Neural progenitor cell (in vitro differentiated cells): Measurements from ENCODE around the gene MTMR10. TPM values are rescaled to one million over a fixed set of nuclear protein-coding genes. Genes with fewer than 3 reads are reported as not detected.

Experiments used
- DNase-seq: peaks from one replicate; pipeline ENCODE4 v3.0.0-alpha.2; 2016; ENCODE audit warnings: low spot score
- H2AFZ ChIP-seq: fragments of 200-600 bp; sonication (generic); replicated peaks from 2 replicates; pipeline ENCODE4 v1.6.1; 2016; ENCODE audit warnings: antibody characterized with exemption
- H3F3A ChIP-seq: fragments of 200-600 bp; sonication (generic); 2 replicates; pipeline ENCODE4 v1.6.1; 2016; ENCODE audit warnings: antibody characterized with exemption, low read depth
- H3K27ac ChIP-seq: fragments of 200-600 bp; sonication (generic); 2 replicates; pipeline ENCODE4 v1.5.1; 2016; ENCODE audit warnings: mild to moderate bottlenecking
- H3K27me3 ChIP-seq: fragments of 200-600 bp; sonication (generic); 2 replicates; pipeline ENCODE4 v1.6.1; 2016; ENCODE audit warnings: mild to moderate bottlenecking, moderate library complexity
- H3K36me3 ChIP-seq: fragments of 200-600 bp; sonication (generic); 2 replicates; pipeline ENCODE4 v1.5.1; 2016
- H3K4me1 ChIP-seq: fragments of 200-600 bp; sonication (generic); 2 replicates; pipeline ENCODE4 v1.6.1; 2016; ENCODE audit warnings: mixed run types
- H3K4me2 ChIP-seq: fragments of 200-600 bp; sonication (generic); 2 replicates; pipeline ENCODE4 v1.6.1; 2016
- H3K4me3 ChIP-seq: fragments of 200-600 bp; sonication (generic); 2 replicates; pipeline ENCODE4 v1.5.1; 2016
- H3K79me2 ChIP-seq: fragments of 200-600 bp; sonication (generic); 2 replicates; pipeline ENCODE4 v1.6.1; 2016; ENCODE audit warnings: low read depth
- H3K9ac ChIP-seq: fragments of 200-600 bp; sonication (generic); 2 replicates; pipeline ENCODE4 v1.6.1; 2016
- H3K9me3 ChIP-seq: fragments of 200-600 bp; sonication (generic); 2 replicates; pipeline ENCODE4 v1.5.1; 2016; ENCODE audit warnings: low read depth
- H4K20me1 ChIP-seq: fragments of 200-600 bp; sonication (generic); 2 replicates; pipeline ENCODE4 v1.6.1; 2016; ENCODE audit warnings: low read depth
- H3K27ac Mint-ChIP-seq: 3 replicates; pipeline ENCODE4 v1.8.0; 2021; ENCODE audit warnings: mixed read lengths
- H3K27me3 Mint-ChIP-seq: 2 replicates; pipeline ENCODE4 v1.8.0; 2022; ENCODE audit warnings: low read depth, mild to moderate bottlenecking, inconsistent platforms, moderate library complexity, mixed read lengths; ENCODE audit not compliant: insufficient read depth
- H3K36me3 Mint-ChIP-seq: 3 replicates; pipeline ENCODE4 v1.8.0; 2021; ENCODE audit warnings: mixed read lengths
- H3K4me1 Mint-ChIP-seq: 3 replicates; pipeline ENCODE4 v1.8.0; 2021; ENCODE audit warnings: mixed read lengths
- H3K4me3 Mint-ChIP-seq: 3 replicates; pipeline ENCODE4 v1.8.0; 2021; ENCODE audit warnings: mild to moderate bottlenecking, moderate library complexity, mixed read lengths
- H3K9me3 Mint-ChIP-seq: 3 replicates; pipeline ENCODE4 v1.8.0; 2020; ENCODE audit warnings: mixed read lengths
- CTCF ChIP-seq: fragments of 200-600 bp; sonication (generic); IDR thresholded peaks from 2 replicates; pipeline ENCODE4 v1.5.1; 2017; ENCODE audit warnings: antibody characterized with exemption, mild to moderate bottlenecking
- EZH2 ChIP-seq: fragments of 200-600 bp; sonication (generic); IDR thresholded peaks from 2 replicates; pipeline ENCODE4 v1.6.1; 2017; ENCODE audit warnings: antibody characterized with exemption, mild to moderate bottlenecking, moderate library complexity
- EZH2phosphoT487 ChIP-seq: fragments of 200-600 bp; sonication (generic); IDR thresholded peaks from 2 replicates; pipeline ENCODE4 v1.6.1; 2017; ENCODE audit warnings: antibody characterized with exemption
- total RNA-seq: library from RNA; depleted of rRNA; stranded (reverse); fragments of >200 nt; gene quantifications from 2 replicates; pipeline ENCODE4 v1.2.3, GENCODE V29; 2015; ENCODE audit warnings: low replicate concordance

The MTMR10 gene
- total RNA-seq, 1 donor from 2014 or later: 18.7 TPM

- Histone ChIP-seq H3K9me3 (no peaks in the 10 kb centered on the region), H3K4me2 (no peak overlapping the region), H3K4me1 (no peaks in the 10 kb centered on the region), H2AFZ (no peak overlapping the region), H3K79me2 (no peaks in the 10 kb centered on the region), H3K27me3 (no peaks in the 10 kb centered on the region), H3K27ac (no peak overlapping the region), H3K9ac (no peak overlapping the region), H4K20me1 (no peaks in the 10 kb centered on the region), H3K36me3 (peaks cover 4% of the 10 kb centered on the region), H3K4me3 (no peak overlapping the region), H3F3A (no peaks in the 10 kb centered on the region)
- Mint-ChIP-seq H3K4me1 (no peaks in the 10 kb centered on the region), H3K9me3 (peaks cover 7% of the 10 kb centered on the region), H3K27ac (no peak overlapping the region), H3K27me3 (no peaks in the 10 kb centered on the region), H3K4me3 (no peak overlapping the region), H3K36me3 (peaks cover 53% of the 10 kb centered on the region)
- TF ChIP-seq EZH2phosphoT487 (no peak), CTCF (no peak), EZH2 (no peak)
- no peak for DNase-seq
Observed at GRCh38 chr15:30953183-30953582, 38.2 kb downstream of the MTMR10 start.

- TF ChIP-seq EZH2: no peak
- TF ChIP-seq EZH2phosphoT487: no peak
- no peak for TF ChIP-seq CTCF
- no peaks in the 10 kb centered on the region for H3F3A ChIP-seq
- H3K9me3 ChIP-seq: no peaks in the 10 kb centered on the region
- H4K20me1 ChIP-seq: no peaks in the 10 kb centered on the region
- H3K27ac Mint-ChIP-seq: no peak overlapping the region
- H3K4me2 ChIP-seq: no peak overlapping the region
- H3K9ac ChIP-seq: no peak overlapping the region
- H3K4me3 Mint-ChIP-seq: no peak overlapping the region
- peaks cover 29% of the 10 kb centered on the region for H3K36me3 Mint-ChIP-seq
- no peak for DNase-seq
- no peaks in the 10 kb centered on the region for H3K27me3 ChIP-seq
- H3K4me1 Mint-ChIP-seq: no peaks in the 10 kb centered on the region
- peaks cover 2% of the 10 kb centered on the region for H3K27me3 Mint-ChIP-seq
- peaks cover 2% of the 10 kb centered on the region for H3K9me3 Mint-ChIP-seq
- H3K4me3 ChIP-seq: no peak overlapping the region
- no peak overlapping the region for H3K27ac ChIP-seq
- peaks cover 4% of the 10 kb centered on the region for H3K36me3 ChIP-seq
- H3K4me1 ChIP-seq: no peaks in the 10 kb centered on the region
- H2AFZ ChIP-seq: no peak overlapping the region
- H3K79me2 ChIP-seq: no peaks in the 10 kb centered on the region
Observed at GRCh38 chr15:30943654-30944335, 47.6 kb downstream of the MTMR10 start.

- Histone ChIP-seq H3K4me2 (no peak overlapping the region), H4K20me1 (no peaks in the 10 kb centered on the region), H3K9me3 (no peaks in the 10 kb centered on the region), H3K36me3 (peaks cover 4% of the 10 kb centered on the region), H3K79me2 (no peaks in the 10 kb centered on the region), H3K4me1 (no peaks in the 10 kb centered on the region), H3K9ac (no peak overlapping the region), H3K27ac (no peak overlapping the region), H2AFZ (no peak overlapping the region), H3K27me3 (no peaks in the 10 kb centered on the region), H3F3A (no peaks in the 10 kb centered on the region), H3K4me3 (no peak overlapping the region)
- no peak overlapping the region for H3K27ac Mint-ChIP-seq
- no peaks in the 10 kb centered on the region for H3K4me1 Mint-ChIP-seq
- H3K9me3 Mint-ChIP-seq: no peaks in the 10 kb centered on the region
- H3K27me3 Mint-ChIP-seq: no peaks in the 10 kb centered on the region
- DNase-seq: no peak
- TF ChIP-seq CTCF: peak; percentile 26
- TF ChIP-seq EZH2: no peak
- no peak overlapping the region for H3K4me3 Mint-ChIP-seq
- H3K36me3 Mint-ChIP-seq: peaks cover 19% of the 10 kb centered on the region
Observed at GRCh38 chr15:30941520-30941919, 49.9 kb downstream of the MTMR10 start.
